ELR (cell line): ENCODE measurements around the gene KLF11.
"Not testable (repeated sequence)": the region's sequence is repeated elsewhere in the genome, so short reads cannot be mapped to it uniquely, and the experiment has no call there.

Experiments
- DNase-seq: peaks from one replicate; pipeline ENCODE4 v3.0.0-alpha.2; 2015; ENCODE audit warnings: low read depth

KLF11 gene

DNA sequence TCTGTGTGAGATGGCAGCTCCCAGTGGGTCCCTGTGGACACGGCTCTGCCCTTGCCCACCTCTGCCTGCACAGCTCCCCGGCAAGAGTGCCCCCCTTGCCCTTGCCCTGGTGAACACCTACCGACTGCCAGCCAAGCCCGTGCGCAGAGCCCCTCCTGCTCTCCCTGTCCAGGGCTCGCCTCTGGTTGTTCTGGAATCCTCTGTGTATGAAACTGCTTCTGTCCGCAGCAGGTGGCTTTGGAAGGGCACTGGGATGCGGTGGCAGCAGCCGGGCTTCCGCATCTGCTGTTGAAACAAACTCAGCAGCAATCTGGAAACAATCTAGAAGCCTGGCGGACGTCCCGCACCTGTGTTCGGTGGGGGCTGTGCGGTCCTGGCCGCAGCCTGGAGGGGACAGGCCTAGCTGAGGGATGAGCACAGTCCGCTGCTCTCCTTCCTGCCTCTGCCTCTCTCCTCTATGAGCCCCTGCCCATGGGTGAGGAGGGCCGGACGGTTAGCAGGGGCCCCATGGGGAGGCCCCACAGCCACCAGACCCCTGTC, 34.0 kb upstream of the KLF11 start:
- no peak for DNase-seq

DNA sequence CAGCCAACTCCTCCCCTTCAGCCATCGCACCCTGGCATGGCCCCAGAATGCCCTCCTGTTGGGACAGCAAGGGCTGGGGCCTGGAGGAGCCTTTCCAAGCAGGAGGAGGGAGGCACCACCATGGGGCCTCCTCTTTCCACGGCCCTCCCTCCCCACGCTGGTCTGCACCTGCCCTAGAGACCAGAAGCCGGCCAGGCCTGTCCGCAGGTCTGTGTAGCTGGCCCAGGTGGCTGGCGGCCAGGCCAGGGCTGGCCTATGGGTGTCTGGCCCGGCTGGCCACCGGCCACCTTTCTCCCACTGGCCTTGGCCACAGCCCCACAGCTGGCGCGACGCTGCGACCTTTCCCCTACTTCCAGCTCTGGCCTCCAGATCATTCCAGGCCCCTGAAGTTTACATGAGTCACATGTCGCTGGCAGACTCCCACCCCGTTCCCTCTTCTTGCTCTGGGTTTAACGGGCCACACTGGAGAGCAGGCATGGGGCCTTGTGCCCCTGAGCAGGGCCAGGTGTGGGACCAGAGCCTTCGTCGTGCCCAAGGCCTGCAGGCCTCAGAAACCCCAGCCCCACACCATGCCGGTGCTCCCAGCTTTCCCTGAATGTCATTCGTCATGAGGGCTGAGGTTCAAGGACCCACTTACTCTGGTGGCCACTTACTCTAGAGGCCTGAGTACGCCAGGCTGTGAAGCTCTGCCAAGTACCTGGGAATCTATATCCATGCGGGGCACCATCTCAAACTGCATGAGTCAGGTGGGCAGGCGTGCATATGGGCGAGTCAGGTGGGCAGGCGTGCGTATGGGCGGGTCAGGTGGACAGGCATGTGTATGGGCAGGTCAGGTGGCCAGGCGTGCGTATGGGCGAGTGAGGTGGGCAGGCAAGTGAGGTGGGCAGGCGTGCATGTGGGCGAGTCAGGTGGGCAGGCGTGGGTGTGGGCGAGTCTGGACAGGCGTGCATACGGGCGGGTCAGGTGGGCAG, 33.3 kb upstream of the KLF11 start:
- peak; percentile 38 for DNase-seq

DNA sequence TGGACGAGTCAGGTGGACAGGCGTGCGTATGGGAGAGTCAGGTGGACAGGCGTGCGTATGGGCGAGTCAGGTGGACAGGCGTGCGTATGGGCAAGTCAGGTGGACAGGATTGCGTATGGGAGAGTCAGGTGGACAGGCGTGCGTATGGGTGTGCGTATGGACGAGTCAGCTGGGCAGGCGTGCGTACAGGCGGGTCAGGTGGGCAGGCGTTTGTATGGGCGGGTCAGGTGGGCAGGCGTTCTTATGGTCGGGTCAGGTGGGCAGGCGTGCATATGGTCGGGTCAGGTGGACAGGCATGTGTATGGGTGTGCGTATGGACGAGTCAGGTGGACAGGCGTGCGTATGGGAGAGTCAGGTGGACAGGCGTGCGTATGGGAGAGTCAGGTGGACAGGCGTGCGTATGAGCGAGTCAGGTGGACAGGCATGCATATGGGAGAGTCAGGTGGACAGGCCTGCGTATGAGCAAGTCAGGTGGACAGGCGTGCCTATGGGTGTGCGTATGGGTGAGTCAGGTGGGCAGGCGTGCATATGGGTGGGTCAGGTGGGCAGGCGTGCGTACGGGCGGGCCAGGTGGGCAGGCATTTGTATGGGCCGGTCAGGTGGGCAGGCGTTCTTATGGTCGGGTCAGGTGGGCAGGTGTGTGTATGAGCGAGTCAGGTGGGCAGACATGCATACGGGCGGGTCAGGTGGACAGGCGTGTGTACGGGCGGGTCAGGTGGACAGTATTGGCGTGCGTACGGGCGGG, 32.3 kb upstream of the KLF11 start:
- DNase-seq: not testable (repeated sequence)

GRCh38 chr2:10011606-10012325, 31.6 kb upstream of the KLF11 start:
- not testable (repeated sequence) for DNase-seq

GRCh38 chr2:10012366-10012962, 30.9 kb upstream of the KLF11 start:
- not testable (repeated sequence) for DNase-seq

GRCh38 chr2:10012963-10013461, 30.3 kb upstream of the KLF11 start:
- no peak for DNase-seq

DNA sequence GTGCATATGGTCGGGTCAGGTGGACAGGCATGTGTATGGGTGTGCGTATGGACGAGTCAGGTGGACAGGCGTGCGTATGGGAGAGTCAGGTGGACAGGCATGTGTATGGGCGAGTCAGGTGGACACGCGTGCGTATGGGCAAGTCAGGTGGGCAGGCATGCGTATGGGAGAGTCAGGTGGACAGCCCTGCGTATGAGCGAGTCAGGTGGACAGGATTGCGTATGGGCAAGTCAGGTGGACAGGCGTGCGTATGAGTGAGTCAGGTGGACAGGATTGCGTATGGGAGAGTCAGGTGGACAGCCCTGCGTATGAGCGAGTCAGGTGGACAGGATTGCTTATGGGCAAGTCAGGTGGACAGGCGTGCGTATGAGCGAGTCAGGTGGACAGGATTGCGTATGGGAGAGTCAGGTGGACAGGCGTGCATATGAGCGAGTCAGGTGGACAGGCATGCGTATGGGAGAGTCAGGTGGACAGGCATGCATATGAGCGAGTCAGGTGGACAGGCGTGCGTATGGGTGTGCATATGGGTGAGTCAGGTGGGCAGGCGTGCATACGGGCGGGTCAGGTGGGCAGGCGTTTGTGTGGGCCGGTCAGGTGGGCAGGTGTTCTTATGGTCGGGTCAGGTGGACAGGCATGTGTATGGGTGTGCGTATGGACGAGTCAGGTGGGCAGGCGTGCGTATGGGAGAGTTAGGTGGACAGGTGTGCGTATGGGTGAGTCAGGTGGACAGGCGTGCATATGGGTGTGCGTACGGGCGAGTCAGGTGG, 29.5 kb upstream of the KLF11 start:
- DNase-seq: not testable (repeated sequence)

DNA sequence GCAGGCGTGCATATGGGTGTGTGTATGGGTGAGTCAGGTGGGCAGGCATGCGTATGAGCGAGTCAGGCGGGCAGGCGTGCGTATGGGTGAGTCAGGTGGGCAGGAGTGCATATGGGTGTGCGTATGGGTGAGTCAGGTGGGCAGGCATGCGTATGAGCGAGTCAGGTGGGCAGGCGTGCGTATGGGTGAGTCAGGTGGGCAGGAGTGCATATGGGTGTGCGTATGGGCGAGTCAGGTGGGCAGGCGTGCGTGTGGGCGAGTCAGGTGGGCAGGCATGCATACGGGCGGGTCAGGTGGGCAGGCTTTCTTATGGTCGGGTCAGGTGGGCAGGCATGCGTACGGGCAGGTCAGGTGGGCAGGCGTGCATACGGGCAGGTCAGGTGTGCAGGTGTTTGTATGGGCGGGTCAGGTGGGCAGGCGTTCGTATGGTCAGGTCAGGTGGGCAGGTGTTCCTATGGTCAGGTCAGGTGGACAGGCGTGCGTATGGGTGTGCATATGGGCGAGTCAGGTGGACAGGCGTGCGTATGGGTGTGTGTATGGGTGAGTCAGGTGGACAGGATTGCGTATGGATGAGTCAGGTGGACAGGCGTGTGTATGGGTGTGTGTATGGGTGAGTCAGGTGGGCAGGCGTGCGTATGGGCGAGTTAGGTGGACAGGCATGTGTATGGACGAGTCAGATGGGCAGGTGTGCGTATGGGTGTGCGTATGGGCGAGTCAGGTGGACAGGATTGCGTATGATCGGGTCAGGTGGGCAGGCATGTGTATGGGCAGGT, 28.7 kb upstream of the KLF11 start:
- no peak for DNase-seq

DNA sequence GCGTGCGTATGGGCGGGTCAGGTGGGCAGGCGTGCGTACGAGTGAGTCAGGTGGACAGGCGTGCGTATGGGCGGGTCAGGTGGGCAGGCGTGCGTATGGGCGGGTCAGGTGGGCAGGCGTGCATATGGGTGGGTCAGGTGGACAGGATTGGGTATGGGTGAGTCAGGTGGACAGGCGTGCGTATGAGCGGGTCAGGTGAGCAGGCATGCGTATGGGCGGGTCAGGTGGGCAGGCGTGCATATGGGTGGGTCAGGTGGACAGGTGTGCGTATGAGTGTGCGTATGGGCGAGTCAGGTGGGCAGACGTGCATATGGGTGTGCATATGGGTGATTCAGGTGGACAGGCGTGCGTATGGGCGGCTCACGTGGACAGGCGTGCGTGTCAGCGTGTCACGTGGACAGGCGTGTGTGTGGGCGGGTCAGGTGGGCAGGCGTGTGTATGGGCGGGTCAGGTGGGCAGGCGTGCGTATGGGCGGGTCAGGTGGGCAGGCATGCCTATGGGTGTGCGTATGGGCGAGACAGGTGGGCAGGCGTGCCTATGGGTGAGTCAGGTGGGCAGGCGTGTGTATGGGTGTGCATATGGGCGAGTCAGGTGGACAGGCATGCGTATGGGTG, 27.9 kb upstream of the KLF11 start:
- not testable (repeated sequence) for DNase-seq

GRCh38 chr2:10016001-10016801, 27.1 kb upstream of the KLF11 start:
- DNase-seq: no peak

DNA sequence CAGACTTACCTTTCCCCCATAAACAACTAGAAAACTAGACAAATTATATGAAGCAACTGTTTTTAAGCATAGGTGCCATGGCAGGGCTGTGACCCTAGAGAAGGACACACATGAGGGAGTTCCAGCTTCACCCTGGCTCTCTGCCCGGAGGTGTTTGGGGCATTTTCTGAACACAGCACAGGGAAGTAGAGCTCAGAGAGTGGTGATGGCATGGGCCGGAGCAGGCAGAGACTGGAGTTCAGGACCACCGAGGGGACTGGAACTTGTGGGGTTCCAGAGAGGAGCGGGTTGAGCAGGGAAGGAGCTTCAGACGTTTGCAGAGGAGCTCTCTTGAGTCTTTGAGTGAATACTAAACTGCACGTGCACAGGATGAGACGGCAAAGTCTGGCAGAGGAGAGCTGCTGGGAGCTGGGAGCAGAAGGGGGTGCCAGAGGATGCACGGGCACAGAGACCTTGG, 26.5 kb upstream of the KLF11 start:
- no peak for DNase-seq

DNA sequence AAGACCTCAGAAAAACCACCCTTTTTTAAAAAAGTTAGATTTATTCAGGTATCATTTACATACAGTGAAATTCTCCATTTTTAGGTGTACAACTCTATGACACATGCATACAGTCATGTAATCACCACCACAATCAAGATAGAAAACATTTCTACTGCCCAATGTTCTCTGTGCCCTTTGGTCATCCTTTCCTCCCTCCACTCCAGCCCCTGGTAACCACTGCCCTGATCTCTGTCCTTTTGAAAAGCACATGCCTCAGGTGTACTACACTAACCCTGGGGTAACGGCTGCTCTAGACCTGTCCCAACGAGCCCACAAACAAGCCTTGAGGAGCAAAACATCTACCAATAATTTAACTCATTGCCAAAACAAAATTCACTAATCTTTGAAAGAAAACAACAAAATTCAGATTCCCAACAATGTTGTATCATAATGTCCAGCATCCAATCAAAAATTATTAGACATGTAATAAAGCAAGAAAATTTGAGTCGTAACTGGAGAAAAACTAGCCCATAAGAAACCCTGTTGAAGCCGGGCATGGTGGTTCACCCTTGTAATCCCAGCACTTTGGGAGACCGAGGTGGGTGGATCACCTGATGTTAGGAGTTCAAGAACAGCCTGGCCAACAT, 25.9 kb upstream of the KLF11 start:
- DNase-seq: no peak

DNA sequence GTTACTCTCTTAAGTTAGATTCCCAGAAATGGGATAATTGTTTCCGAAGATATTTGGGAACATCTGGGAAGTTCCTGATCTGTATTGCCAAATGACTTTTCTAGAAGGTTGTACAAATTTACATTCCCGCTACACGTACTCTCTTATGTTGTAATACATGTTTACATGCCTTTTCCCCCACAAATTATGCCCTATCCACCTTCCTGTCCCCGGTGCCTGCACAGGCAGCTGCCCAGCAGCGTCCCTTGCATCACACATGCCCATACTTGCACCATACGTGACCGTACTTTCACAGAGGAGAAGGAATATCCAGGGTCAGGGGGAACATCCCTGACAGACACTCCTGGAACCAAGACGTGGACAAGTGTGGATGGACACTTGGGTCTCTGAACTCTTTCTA, 24.2 kb upstream of the KLF11 start:
- no peak for DNase-seq

DNA sequence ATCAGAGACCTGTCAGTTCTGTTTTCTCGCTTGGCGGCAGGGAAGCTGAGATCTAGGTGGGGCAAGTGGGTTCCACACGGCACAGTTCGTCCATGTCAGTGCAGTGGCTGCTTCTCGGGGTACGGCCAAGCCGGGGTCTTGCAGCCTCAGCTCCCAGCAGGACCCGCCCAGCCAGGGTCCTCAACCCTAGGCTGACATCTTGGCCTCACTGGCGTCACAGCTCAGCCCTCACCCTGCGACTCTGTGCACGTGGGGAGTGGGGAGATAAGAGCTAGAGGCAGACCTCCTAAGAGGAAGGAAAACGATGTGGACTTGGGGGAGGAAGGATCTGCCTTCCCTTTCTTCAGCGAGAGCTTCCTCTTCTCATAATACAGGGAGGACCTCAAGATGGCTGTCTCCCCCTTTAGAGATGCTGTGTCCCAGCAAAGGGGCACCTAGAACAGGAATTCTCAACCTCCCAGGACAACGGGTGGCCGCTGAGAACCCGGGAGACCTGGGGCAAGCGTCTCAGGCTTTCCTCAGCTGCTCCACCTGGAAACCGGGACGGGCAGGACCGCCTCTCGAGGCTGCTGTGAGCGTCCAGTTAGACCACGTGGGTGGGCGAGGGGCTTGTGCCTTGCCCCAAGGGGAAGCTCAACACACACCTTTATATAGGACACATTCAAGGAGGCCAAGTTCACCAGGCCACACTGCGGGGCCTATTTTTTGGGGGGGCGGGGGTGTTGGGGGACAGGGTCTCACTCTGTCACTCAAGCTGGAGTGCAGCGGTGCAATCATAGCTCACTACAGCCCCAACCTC, 23.5 kb upstream of the KLF11 start:
- DNase-seq: no peak

DNA sequence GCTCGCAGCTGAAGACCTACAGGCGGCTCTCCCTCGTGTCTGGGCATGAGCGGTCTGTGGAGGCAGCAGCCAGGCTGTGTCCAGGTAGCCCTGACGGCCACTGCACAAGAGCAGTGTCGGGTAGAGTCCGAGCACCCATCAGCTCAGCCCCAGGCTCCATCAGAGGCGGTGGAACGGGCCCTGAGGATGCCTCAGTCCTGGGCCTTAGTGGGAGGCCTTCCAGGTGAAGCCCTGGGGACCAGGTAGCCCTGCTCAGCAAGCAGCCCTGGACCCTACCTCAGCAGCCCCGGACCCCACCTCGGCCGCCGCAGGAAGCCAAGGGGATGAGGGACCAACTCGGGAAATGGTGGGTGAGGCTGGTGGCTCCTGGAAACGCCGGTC, 21.3 kb upstream of the KLF11 start:
- DNase-seq: no peak

- DNase-seq: no peak
These were observed 20.9 kb upstream of the KLF11 start for GRCh38 chr2:10022445-10022844.

- DNase-seq: no peak
These were observed 20.2 kb upstream of the KLF11 start for GRCh38 chr2:10022966-10023662.
